Suprapubic skin (tissue), 4 donors: ENCODE data around the gene UNC50. TPM values are rescaled to one million over a fixed set of nuclear protein-coding genes. Genes with fewer than 3 reads are reported as not detected.

Experiments
- DNase-seq, 2 donors: peaks; one replicate each; pipeline ENCODE4 v3.0.0-alpha.2; 2019; ENCODE audit warnings: low spot score in 2 of 2
- H3K27ac ChIP-seq: fragments of 200-600 bp; sonication (generic); one replicate; pipeline ENCODE4 v1.5.1; 2019
- H3K27me3 ChIP-seq: fragments of 200-600 bp; sonication (generic); one replicate; pipeline ENCODE4 v1.5.1; 2019
- H3K36me3 ChIP-seq: fragments of 200-600 bp; sonication (generic); one replicate; pipeline ENCODE4 v1.5.1; 2019
- H3K4me1 ChIP-seq: fragments of 200-600 bp; sonication (generic); one replicate; pipeline ENCODE4 v1.5.1; 2019
- H3K4me3 ChIP-seq: fragments of 200-600 bp; sonication (generic); one replicate; pipeline ENCODE4 v1.5.1; 2019; ENCODE audit warnings: mild to moderate bottlenecking
- H3K9me3 ChIP-seq: fragments of 200-600 bp; sonication (generic); one replicate; pipeline ENCODE4 v1.5.1; 2019
- CTCF ChIP-seq, 2 donors: fragments of 200-600 bp in 1 of 2; fragments of 450-650 bp in 1 of 2; sonication (generic) in 1 of 2; IDR thresholded peaks; one replicate each; pipeline ENCODE4 v1.5.1; 2016 to 2019; ENCODE audit warnings: antibody characterized with exemption in 2 of 2, mild to moderate bottlenecking in 1 of 2, moderate library complexity in 1 of 2
- EP300 ChIP-seq: sonication (generic); formaldehyde crosslinking; IDR thresholded peaks from one replicate; pipeline ENCODE4 v1.6.1; 2017; ENCODE audit warnings: antibody characterized with exemption
- POLR2A ChIP-seq, 2 donors: fragments of 450-650 bp; IDR thresholded peaks; one replicate each; pipeline ENCODE4 v1.6.1; 2017; ENCODE audit warnings: antibody characterized with exemption in 2 of 2, mild to moderate bottlenecking in 2 of 2, moderate library complexity in 2 of 2
- POLR2AphosphoS5 ChIP-seq, 3 donors: sonication (generic); formaldehyde crosslinking; IDR thresholded peaks; one replicate each; pipeline ENCODE4 v1.6.1; 2017; ENCODE audit warnings: antibody characterized with exemption in 3 of 3
- WGBS: methylation state at CpG from one replicate; pipeline ENCODE4 v1.1.5; 2018; 5-methylcytosine and 5-hydroxymethylcytosine counted together
- total RNA-seq, 4 donors: library from RNA; depleted of rRNA; stranded (reverse); fragments of >200 nt; gene quantifications; one replicate each; pipeline ENCODE4 v1.1.0, GENCODE V29; 2016

UNC50 gene
- total RNA-seq, 4 donors from 2014 or later, result 34.0 to 45.4 (median 40.4) TPM

GRCh38 chr2:98634406-98635092 lies 26.2 kb downstream of the UNC50 start:
- peaks cover 38% of the 10 kb centered on the region for H3K36me3 ChIP-seq
- H3K9me3 ChIP-seq, result no peaks in the 10 kb centered on the region
- no peaks in the 10 kb centered on the region for H3K27me3 ChIP-seq
- WGBS, result 77% methylated on average over 9 of the region's 9 CpGs
- H3K4me1 ChIP-seq, result no peaks in the 10 kb centered on the region
- no peak overlapping the region for H3K4me3 ChIP-seq
- TF ChIP-seq EP300 (no peak), POLR2AphosphoS5 (IDR thresholded peaks at IDR 0.05) (no peak), CTCF (IDR thresholded peaks at IDR 0.05) (no peak), POLR2A (IDR thresholded peaks at IDR 0.05) (no peak)
- DNase-seq, result no peak
- no peak overlapping the region for H3K27ac ChIP-seq

GRCh38 chr2:98637401-98638147 lies 29.2 kb downstream of the UNC50 start:
- TF ChIP-seq CTCF (IDR thresholded peaks at IDR 0.05) (no peak), EP300 (no peak), POLR2AphosphoS5 (IDR thresholded peaks at IDR 0.05) (no peak), POLR2A (IDR thresholded peaks at IDR 0.05) (no peak)
- no peak for DNase-seq
- H3K36me3 ChIP-seq, result peaks cover 41% of the 10 kb centered on the region

GRCh38 chr2:98643496-98644100 lies 35.2 kb downstream of the UNC50 start:
- 94% methylated on average over 5 of the region's 5 CpGs for WGBS
- H3K9me3 ChIP-seq, result no peaks in the 10 kb centered on the region
- DNase-seq, result no peak
- TF ChIP-seq POLR2AphosphoS5 (IDR thresholded peaks at IDR 0.05) (no peak), POLR2A (IDR thresholded peaks at IDR 0.05) (no peak), CTCF (IDR thresholded peaks at IDR 0.05) (no peak), EP300 (no peak)
- H3K36me3 ChIP-seq, result peaks cover 28% of the 10 kb centered on the region
- no peaks in the 10 kb centered on the region for H3K4me1 ChIP-seq
- H3K4me3 ChIP-seq, result no peak overlapping the region
- H3K27me3 ChIP-seq, result no peaks in the 10 kb centered on the region
- no peak overlapping the region for H3K27ac ChIP-seq

More at GRCh38 chr2:98637401-98638147, 29.2 kb downstream of the UNC50 start:
- Histone ChIP-seq H3K9me3 (no peaks in the 10 kb centered on the region), H3K4me1 (no peaks in the 10 kb centered on the region), H3K27ac (no peak overlapping the region), H3K27me3 (no peaks in the 10 kb centered on the region), H3K4me3 (no peak overlapping the region)
- WGBS, result 88% methylated on average over 10 of the region's 10 CpGs

- Histone ChIP-seq H3K27ac (no peak overlapping the region), H3K27me3 (no peaks in the 10 kb centered on the region), H3K9me3 (no peaks in the 10 kb centered on the region), H3K4me3 (no peak overlapping the region), H3K36me3 (peaks cover 11% of the 10 kb centered on the region), H3K4me1 (no peaks in the 10 kb centered on the region)
- TF ChIP-seq EP300, result no peak
- no peak for TF ChIP-seq POLR2AphosphoS5 (IDR thresholded peaks at IDR 0.05)
- TF ChIP-seq CTCF (IDR thresholded peaks at IDR 0.05), result no peak
- TF ChIP-seq POLR2A (IDR thresholded peaks at IDR 0.05), result no peak
- DNase-seq, result no peak
- 74% methylated on average over 5 of the region's 5 CpGs for WGBS
Measured at GRCh38 chr2:98647636-98648035, 39.2 kb downstream of the UNC50 start.

GRCh38 chr2:98648451-98648850 lies 40.1 kb downstream of the UNC50 start:
- Histone ChIP-seq H3K27ac (no peak overlapping the region), H3K4me3 (no peak overlapping the region), H3K36me3 (peaks cover 11% of the 10 kb centered on the region), H3K27me3 (no peaks in the 10 kb centered on the region), H3K9me3 (no peaks in the 10 kb centered on the region), H3K4me1 (no peaks in the 10 kb centered on the region)
- DNase-seq, result no peak
- TF ChIP-seq EP300 (no peak), POLR2A (IDR thresholded peaks at IDR 0.05) (no peak), POLR2AphosphoS5 (IDR thresholded peaks at IDR 0.05) (no peak), CTCF (IDR thresholded peaks at IDR 0.05) (no peak)
- 87% methylated on average over 4 of the region's 4 CpGs for WGBS
